GM19238 (cell line): ENCODE data around the gene RASA1.
"Not testable (repeated sequence)": the region's sequence is repeated elsewhere in the genome, so short reads cannot be mapped to it uniquely, and the experiment has no call there.

Experiments used
- DNase-seq: peaks from one replicate; pipeline ENCODE4 v3.0.0; 2011; ENCODE audit warnings: low spot score; ENCODE audit not compliant: insufficient read length

RASA1 gene

DNA sequence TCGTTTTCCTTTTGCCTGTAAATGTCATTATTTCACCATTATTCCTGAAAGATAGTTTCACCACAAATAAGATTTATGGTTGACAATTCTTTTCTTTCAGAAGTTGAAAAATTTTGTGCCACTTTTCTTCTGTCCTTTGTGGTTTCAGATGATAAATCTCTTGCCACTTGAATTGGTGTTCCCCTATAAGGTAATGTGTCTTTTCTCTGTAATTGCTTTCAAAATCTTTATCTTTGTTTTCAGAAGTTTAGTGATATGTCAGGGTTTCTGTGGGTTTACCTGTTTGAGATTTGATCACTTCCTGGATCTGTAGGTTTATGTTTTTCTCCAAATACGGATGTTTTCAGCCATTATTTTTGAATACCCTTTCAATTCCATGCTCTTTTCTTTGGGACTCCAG, 14.6 kb downstream of the RASA1 start:
- DNase-seq: no peak

DNA sequence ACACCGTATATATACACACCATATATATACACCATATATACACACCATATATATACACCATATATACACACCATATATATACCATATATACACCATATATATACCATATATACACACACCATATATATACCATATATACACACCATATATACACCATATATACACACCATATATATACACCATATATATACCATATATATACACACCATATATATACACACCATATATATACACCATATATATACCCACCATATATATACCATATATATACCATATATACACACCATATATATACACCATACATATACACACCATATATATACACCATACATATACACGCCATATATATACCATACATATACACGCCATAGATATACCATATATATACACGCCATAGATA, 19.6 kb downstream of the RASA1 start:
- DNase-seq: not testable (repeated sequence)

DNA sequence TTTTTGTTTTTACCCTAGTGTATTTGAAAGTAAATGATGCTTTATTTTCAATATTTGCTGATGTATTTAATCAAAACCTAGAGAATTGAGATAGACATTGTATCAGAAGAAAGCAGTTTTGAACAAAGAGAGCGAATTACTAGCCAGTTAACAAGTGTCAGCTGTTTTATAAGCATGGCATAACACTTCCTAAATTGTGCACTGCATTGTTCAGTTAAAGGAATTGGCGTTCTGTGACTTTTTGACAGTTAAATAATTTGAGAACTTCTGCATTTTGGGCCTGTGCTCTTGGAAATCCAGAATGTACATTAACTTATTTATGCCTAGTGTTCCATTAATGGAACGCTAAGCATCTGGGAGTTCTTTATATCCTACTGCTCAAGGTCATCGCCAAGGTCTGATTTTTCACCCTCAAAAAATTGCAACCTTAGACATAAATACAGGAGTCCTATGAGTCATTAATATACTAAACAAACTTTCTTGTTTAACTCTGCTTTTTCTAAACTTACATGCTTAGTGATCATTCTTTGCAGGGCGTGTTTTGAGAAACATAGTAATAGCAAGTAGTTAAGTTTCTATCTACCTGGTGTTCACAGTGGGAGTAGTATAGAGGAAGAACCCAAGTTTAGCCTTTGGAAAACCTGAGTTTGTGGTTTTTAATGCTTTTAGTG, 31.1 kb downstream of the RASA1 start:
- no peak for DNase-seq

GRCh38 chr5:87300176-87300575, 32.5 kb downstream of the RASA1 start:
- DNase-seq: no peak

- DNase-seq: no peak
Observed at GRCh38 chr5:87300744-87301143, 33.1 kb downstream of the RASA1 start.

DNA sequence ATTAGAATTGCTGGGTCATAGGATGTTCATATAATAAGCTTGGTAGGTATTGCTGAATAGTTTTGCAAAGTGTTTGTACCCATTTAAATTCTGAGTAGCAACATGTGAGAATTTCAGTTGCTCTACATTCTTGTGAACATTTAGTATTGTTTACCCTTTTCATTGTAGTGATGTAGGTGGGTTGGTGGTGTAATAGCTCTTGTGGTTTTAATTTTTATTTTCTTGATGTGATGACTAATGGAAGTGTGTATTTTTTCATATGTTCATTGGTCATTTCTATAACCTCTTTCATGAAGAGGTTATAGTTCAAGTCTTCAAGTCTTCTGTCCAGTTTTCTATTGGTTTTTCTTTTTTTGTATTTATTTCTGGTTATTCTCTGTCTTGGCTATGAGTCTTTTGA, 34.4 kb downstream of the RASA1 start:
- no peak for DNase-seq

DNA sequence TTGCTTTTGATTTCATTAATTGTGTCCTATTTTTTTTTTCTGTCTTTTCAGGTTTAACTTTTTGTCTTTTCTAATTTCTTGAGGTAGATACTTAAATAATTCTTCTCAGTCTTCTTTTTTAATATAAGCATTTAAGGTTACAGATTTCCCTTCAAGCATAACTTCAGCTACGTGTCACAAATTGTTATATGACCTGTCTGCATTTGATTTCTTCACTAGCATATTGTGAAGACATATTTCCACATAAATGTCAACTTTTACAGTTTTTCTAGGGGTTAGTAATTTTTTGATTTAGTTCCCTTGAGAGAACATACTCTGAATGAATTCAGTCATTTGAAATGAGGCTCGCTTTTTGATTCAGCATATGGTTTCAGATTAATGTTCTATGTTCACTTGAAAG, 35.6 kb downstream of the RASA1 start:
- DNase-seq: no peak

- DNase-seq: not testable (repeated sequence)
Observed at GRCh38 chr5:87306090-87306489, 38.4 kb downstream of the RASA1 start.

DNA sequence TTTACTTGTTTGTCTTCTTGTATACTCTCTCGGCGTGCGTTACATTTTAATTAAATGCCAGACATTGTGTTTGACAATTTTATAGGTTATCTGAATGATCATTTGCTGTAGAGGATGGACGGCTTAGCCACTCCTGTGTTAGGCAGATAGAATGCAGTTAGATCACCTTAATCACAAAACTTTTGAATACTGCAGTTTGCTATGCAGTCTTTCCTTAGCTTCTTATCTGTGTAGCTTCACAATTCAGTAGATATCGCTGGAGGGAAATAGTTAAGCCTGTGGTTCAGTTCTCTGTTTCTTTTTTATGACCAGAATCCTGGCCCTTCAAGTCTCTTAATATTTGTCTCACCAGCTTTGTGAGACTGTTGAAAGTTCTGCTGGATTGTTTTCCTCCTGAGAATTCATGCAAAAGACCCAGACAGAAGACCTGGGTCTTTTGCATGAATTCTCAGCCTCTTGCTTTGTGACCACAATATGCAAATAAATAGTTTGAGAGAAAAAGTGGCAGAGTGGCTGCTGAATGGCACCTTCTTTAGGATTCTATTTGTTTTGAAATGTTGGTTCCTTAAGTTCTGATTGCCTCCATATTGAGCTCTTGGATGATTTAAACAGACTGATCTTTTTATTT, 40.2 kb downstream of the RASA1 start:
- DNase-seq: no peak

DNA sequence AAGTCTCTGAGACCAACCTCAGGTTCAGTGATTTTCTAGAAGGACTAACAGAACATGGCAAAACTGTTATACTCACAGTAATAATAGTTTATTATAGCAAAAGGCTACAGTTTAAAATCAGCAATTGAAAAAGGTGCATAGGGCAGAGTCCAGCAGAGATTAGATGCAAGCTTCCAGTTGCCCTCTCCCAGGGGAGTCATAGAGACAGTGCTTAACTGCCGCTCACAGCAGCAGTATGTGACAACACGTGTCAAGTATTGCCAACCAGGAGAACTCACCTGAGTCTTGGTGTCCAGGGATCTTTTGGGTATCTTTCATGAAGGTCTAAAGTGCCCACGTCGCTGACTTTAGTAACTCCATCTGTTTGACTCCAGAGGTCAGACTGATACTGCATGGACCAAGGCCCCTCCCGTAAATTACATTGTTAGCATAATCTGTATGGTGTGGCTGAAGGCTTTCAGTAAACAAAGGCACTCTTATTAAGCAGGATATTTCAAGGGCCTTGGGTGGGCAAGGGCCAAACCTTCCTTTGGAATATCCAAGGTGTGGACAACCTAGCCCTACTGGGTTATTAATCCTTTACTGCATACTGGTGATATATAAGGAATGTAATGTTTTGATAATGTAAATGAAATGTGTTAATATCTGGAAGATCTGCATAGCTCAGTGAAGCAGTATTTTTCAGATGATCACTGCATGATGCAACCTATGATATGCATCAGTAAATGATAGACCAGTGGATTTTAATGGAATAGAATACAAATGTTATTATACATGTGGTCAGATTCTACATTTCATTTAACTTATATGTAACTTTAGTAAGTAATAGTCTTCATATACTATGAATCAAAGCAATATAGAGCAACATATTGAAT, 44.0 kb downstream of the RASA1 start:
- no peak for DNase-seq

- DNase-seq: no peak
Observed at GRCh38 chr5:87313216-87313615, 45.5 kb downstream of the RASA1 start.

DNA sequence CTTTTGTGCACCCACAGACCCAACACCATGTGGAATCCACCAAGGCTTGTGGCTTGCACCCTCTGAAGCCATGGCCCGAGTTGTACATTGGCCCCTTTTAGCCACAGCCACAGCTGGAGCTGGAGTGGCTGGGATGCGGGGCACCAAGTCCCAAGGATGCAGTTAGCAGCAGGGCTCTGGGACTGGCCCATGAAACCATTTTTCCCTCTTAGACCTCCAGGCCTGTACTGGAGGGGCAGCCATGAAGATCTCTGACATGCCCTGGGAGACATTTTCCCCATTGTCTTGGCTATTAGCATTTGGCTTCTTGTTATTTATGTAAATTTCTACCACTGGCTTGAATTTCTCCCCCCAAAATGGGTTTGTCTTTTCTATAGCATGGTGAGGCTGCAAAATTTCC, 51.8 kb downstream of the RASA1 start:
- no peak for DNase-seq

GRCh38 chr5:87321605-87322004, 53.9 kb downstream of the RASA1 start:
- DNase-seq: no peak

- DNase-seq: no peak
Observed at GRCh38 chr5:87322381-87322780, 54.7 kb downstream of the RASA1 start.

DNA sequence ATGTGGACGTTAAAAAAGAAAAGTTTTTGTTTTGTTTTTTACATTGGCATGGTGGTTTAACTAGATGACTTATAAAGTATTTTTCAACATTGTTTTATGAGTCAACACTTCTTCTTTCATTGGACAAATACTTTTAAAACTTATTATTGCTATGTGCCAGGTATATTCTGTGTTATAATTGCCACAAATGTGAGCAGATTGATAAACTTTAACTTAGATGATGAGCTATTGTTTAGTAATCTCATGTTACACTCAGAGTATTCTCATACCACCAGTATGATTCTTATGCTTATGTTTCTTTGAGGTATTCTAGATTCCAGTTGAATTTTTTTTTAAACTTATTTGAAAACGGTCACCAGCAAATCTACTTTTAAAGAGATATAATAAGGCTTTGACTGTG, 60.3 kb downstream of the RASA1 start:
- no peak for DNase-seq

GRCh38 chr5:87329114-87329513, 61.4 kb downstream of the RASA1 start:
- DNase-seq: no peak

GRCh38 chr5:87339986-87340385, 72.3 kb downstream of the RASA1 start:
- DNase-seq: no peak

- peak; percentile 5 for DNase-seq
Observed at GRCh38 chr5:87340716-87341115, 73.0 kb downstream of the RASA1 start.

GRCh38 chr5:87347272-87347671, 79.6 kb downstream of the RASA1 start:
- no peak for DNase-seq

DNA sequence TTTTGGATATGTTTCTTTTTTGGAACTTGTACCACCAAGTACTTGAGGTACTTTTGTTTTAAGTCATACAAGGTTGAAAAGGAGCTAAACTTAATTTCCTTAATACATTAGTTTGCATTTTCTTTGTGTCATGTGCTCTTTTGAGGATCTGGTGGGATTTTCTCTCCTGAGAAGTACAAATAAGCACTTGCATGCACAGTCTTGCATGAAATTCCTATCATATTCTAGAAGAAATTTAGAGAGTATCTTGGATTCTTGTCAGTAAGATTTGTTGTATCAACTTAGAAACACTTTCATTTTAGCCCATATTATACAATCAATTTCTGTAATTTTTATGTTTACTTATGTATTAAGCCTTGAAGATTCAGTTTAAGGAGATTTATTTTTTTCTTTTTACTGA, 80.2 kb downstream of the RASA1 start:
- no peak for DNase-seq

- no peak for DNase-seq
Observed at GRCh38 chr5:87354496-87354895, 86.8 kb downstream of the RASA1 start.

DNA sequence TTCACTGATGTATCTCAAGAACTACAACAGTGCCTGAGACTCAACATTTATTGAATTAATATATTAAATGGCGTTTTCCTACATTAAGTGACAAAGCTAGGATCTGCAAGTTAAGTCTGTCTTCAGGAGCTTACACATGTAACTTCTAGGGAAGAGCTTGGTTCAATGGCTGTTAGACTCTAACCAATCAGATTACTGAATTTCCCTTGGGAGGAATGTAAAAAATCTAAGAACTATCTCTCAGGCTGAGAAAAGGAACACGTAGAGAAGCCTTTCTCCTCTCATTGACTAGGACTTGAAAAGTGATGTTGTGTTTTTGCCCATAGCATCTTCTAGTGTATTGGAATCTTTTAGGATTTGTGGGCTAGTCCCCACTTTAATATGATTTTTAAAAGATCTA, 91.4 kb downstream of the RASA1 start:
- no peak for DNase-seq
